ENCODE measurements around the gene GLIS1. TPM values are rescaled to one million over a fixed set of nuclear protein-coding genes. Genes with fewer than 3 reads are reported as not detected.

GLIS1 gene
- polyA plus RNA-seq, 5 donors = 0.06 to 0.10 (median 0.06) TPM; not detected in 2

- DNase-seq = no peak
These were observed 188.7 kb downstream of the GLIS1 start for GRCh38 chr1:53550201-53550741.

DNA sequence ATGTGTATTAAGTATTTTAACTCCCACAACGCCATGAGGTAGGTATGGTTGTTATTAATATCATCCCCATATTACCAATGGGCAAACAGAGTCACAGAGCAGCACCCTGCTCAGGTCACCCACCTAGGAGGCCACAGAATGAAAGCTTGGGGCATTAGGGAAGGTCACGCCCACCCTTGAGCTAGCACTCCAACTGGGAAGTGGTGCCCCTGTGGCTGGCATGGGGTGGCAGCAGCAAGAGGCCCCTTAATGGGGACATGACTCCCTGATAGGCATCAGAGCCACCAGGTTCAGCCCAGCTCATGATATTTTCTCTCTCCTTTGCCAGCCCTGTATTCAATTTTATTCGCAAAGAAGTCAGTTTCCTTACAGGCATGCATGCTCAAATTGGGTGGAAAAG lies 189.2 kb downstream of the GLIS1 start:
- no peak for DNase-seq

- no peak for DNase-seq
These were observed 189.7 kb downstream of the GLIS1 start for GRCh38 chr1:53549287-53549686.

GRCh38 chr1:53548031-53548491 lies 190.9 kb downstream of the GLIS1 start:
- DNase-seq = no peak

DNA sequence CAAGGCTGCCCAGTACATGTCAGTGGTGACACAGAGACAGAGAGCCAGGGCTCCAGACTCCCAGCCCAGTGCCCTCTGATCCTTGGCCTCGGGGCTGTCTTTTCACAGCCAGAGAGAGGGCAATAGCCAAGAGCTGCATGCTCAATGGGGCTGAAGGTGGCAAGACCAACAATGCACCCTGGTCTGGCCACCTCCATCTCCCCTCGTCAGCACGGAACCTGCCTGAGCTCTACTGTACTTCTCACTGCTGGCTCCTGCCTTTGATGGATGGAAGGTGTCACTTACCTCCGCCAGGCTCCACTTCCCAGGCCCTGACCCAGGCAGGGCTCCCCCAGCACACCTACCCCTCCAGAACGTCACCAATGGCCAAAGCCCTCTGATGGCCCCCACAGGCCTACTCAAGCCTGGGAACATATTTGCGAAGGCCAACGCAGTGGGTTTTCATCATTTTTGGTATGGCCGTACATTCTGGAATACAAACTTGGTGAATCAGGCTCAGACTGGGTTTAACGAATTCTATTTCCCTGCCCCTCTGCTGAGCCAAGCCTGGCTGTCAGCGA lies 191.7 kb downstream of the GLIS1 start:
- no peak for DNase-seq

DNA sequence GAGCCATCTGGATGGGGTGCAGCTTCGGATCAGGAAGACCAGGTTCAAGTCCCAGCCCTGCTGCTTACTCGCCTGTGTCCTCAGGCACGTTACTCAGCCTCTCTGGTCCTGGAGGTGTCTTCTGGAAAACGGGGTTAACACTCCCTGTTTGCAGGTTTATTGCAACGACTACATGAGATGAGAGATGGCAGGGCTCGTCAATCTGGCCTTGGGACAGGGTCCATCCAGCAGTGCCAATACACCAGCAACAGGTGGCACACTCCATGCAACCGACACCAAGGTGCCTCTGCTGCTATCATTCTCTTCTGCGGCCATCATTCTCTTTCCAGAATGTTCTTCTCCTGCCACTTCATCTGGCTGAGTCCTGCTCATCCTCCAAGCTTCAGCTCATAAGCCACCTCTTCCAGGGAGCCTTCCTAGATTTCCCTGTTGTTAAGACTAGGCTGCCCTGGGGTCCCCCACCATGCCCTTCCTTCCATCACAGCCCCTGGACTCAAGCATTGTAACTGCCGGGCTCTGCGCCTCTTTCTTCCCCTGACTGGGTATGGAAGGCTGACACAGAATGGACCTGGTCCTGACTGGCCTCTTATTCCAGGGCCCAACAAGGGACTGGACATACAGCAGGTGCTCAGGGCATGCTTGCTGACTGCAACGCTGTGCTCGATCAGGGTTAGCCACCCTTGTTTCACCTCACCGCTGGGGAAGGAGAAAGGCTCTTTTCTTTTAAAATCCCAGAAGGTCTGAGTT lies 192.4 kb downstream of the GLIS1 start:
- no peak for DNase-seq

DNA sequence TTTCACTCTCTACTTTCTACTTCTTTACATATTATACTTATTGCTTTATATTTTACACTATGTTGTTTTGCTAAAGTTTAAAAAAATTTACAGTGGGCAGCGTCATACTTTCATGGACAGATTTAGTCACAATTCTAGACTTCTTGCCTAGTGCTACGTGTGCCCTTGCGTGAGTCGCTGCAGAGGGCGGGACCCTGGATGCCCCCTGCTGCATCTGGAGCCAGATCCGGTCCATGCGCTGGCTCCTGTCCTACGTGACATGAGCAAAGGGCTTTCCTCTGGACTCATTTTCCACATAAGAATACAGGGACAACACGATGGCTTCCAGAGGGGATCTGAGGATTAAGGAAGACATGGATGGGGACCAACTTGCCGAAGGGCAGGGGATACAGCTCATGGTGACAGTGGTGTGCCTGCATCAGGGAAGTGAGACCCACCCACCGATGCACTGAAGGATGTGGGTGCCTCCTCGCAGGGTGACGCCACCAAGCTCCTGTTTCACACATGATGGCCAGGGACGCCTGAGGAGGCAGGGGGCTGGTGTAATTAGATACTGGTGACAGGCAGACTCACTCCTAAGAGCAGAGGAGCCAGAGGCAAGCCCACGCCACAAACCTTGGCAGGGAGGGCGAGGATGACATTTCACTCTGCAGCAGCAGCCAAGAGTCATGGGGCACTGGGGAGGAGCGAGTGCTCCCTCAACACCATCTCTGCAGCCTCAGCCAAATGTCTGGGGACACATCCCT lies 193.1 kb downstream of the GLIS1 start:
- no peak for DNase-seq

- no peak for DNase-seq
These were observed 194.0 kb downstream of the GLIS1 start for GRCh38 chr1:53544728-53545515.

DNA sequence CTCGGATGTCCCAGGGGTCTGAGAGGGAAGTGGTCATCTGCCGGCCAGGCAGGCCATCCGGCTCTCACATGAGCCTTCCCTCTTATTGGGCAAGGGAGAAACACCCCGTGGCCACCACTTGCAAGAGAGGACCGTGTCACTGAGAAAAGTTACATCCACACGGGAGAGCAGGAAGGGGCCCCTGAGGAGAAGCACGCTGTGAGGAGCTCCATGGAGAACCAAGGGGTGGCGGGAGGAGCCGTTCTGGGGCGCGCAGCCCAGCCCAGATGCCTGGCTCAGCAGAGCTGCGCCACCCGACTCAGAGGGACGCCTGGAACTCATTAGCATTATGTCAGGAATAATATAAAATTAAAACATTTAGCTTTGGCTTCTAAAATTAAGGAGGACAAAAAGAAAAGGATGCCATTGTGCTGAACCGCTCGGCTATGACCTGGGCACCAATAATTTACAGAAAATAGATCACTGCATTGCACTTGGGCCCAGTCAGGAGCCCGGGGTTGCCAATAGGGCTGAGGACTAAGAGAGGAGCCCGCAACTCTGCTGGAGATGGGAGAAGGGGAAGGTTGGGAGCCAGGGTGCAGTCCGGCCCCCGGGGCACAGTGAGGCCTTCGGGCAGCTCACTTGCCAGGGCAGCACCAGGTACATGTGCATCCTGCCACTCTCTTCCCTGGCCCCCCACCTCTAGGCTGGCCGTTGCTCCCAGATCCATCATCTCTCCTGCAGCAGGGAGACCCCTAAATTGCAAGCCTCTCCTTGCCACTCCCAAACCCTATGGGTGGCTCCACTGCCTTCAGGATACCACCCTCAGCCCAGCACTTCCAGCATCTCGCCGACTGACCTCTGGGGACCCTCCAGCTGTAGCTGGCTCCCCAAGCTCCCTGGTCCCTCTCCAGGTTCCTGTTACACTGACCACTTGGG lies 194.9 kb downstream of the GLIS1 start:
- no peak for DNase-seq

GRCh38 chr1:53543130-53543777 lies 195.7 kb downstream of the GLIS1 start:
- DNase-seq = no peak

DNA sequence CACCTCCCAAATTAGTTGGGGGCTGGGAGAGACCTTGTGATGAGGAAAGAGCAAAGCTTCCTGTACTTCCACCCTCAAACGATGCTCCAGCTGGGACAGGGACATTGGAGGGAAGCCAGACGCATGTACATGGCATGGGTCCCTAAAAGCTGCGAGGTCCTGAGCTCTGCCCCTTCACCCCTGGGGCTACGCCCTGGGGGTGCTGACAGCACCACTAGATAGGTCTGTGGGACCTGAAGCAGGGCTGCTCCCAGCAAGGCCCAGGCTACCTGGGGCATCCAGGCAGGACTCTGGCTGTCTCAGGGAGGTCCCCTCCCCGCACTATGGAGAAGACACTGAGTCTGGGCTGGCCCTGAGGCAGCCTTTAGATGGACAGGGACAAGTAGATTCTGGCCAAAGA lies 196.4 kb downstream of the GLIS1 start:
- no peak for DNase-seq

DNA sequence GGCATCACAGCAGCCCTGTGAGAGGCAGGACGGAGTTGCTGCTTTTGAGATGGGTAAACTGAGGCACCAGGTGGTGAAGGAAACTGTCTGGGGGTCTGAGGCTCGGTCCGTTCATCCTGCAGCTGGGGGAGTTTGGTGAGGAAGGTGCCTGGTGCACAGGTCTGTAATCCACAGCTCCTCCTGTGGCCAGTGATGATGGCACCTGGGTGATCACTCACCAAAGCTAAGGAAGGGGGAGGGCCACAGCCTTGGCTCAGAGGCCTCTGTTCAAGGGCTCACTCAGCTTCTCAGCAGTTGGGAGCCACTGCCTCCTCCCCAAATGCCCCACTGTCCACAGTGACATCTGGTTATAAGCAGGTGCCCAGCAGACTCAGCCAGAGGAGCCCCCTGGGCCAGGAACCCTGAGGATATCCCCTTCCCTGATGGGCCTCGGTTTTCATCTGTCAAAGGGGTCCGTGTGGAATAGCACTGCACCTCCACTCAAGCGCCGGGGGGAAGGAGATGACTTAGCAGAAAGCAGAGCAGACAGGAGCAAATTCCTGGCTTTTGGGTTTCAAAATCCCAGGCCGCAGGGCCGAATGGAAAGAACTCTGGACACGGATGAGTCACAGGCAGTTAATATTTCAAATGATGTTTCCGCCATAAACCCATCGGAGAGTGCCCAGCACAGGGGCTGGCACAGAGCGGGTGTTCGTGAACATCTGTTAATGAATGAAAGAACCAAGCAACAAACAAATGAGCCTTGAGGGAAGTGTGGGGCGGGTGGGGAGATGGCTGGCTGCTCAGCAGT lies 197.0 kb downstream of the GLIS1 start:
- no peak for DNase-seq

DNA sequence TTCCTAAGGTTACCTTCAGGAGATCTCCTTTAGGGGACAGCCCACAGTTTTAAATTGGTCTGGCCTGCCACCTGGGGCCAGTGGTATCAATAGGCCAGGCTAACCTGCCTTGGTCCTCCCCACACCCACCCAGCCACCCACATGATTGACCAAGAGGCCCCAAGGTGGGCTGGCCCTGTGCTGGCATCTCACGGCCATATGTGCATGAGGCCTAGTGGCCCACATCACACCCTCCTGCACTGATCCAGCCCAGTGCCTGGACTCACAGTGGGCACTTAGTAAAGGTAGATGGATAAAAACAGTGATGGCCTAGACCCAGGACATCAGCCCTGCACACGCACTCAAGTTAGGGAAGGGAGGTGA lies 197.7 kb downstream of the GLIS1 start:
- DNase-seq = no peak

DNA sequence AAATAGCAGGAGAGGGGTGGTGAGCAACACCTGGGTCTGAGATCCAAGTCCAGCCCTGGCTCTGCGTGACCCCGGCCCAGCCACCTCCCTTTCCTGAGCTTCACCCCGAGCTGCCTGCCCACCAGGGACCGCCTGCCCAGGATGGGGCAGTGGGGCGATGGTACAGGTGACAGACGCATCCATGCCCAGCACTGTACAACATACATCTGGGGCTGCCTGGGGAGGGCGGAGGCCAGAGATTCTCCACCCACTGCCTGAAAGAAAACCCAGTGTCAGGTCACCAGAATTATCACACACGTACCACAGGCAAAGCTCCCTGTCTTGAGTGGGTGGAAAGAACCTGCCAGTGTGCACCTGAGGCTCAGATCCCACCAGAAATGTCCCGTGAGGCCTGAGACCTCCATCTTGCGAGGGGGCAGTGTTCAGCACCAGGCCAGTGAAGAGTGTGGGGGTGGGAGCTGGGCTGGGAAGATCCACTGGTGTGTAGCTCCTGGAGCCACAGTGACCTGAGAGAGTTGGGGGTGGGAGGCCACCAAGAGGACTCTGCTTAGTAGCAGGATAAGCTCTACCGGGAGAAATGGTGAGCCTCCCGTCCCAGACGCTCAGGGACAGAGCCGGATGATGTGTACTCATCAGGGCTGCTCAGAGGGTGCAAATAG lies 198.2 kb downstream of the GLIS1 start:
- no peak for DNase-seq

DNA sequence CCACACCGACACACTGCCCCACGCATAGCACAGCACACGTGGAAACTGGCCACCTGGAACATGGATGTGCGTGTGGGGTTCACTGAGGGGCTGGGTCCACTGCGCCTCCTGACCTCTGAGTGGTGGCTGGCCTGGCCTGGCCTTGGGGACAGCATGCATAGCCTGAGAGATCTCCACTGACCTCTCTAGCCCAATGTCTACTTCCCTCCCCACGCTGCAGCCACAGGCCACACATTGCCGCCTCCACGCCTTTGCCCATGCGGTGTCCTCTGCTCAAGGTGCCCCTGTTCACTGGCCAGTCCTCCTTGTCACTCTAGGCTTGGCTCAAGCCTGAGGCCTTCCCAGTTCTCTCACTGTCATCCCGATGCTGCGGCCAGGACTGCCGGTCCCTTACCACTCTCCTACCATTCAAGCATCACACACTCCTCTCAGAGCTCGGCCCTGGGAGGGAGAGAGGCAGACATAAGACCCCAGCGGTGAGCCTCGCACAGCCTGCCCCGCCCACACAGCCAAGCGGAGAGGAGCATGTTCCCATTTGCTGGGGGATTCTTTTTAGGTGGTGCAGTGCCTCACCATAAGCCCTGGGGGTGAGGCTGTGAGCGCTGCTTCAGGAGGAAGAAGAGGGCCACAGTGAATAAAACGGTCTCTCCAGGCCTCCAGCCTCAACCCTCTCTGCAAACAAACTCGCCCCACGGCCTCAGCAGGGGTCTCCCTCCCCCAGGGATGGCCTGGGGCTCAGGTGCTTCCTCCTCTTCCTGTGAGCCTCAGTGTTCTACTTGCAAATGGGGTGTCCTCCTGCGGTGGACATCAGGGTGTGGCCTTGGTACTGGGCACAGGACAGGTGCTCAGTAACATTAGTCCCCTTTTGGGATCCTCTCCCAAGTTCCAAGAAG lies 199.0 kb downstream of the GLIS1 start:
- no peak for DNase-seq

- no peak for DNase-seq
These were observed 199.7 kb downstream of the GLIS1 start for GRCh38 chr1:53539226-53539625.

DNA sequence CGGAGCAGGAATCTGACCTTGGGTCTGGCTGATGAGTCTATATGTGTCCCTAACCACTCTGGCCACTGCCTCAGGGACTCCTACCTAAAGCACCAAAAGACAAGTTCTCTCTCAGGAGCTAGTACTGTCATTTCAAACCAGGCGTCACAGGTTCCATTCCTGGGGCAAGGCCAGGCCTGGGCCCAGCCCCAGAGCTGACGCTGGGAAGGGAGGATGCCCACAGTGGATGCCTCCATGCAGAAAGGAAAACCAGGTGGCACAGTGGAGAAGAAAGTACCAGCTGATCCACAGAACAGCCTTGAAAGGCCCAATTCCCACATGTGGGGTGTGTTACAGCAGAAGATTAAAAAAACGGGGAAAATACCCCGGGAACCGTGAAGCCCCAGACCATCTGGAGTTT lies 202.4 kb downstream of the GLIS1 start:
- DNase-seq = no peak

DNA sequence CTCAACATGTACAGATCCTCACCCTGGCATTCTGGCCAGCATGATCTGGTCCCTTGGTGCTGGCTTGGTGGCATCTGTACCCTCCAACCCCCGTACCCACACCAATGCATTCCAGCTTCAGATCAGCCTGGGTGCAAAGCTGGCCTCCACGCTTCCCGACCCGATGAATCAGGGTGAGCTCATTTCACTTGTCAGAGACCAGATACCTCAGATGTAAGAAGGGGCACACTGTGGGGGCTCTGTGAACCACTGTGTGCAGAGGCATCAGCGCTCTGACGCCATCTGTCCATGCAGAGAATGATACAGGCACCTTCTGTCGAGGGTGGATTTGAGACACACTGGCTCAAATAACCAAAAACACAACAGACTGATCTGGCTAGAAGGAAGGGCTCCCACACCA lies 203.1 kb downstream of the GLIS1 start:
- DNase-seq = no peak
